ENCODE measurements around the gene C6orf62.

GRCh38 chr6:24704468-24704867, 14.5 kb downstream of the C6orf62 start:
- TF ChIP-seq, protein P1, sequence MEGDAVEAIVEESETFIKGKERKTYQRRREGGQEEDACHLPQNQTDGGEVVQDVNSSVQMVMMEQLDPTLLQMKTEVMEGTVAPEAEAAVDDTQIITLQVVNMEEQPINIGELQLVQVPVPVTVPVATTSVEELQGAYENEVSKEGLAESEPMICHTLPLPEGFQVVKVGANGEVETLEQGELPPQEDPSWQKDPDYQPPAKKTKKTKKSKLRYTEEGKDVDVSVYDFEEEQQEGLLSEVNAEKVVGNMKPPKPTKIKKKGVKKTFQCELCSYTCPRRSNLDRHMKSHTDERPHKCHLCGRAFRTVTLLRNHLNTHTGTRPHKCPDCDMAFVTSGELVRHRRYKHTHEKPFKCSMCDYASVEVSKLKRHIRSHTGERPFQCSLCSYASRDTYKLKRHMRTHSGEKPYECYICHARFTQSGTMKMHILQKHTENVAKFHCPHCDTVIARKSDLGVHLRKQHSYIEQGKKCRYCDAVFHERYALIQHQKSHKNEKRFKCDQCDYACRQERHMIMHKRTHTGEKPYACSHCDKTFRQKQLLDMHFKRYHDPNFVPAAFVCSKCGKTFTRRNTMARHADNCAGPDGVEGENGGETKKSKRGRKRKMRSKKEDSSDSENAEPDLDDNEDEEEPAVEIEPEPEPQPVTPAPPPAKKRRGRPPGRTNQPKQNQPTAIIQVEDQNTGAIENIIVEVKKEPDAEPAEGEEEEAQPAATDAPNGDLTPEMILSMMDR (conservative IDR thresholded peaks at IDR 0.05), result no peak
- no peak for TF ChIP-seq EZH2 (IDR thresholded peaks at IDR 0.05; ENCODE audit: low read depth)

Data from PC-9 (cell line).